T47D (cell line): ENCODE measurements around the gene RAPH1.
"Not testable (repeated sequence)": the region's sequence is repeated elsewhere in the genome, so short reads cannot be mapped to it uniquely, and the experiment has no call there.

Experiments used
- DNase-seq, 2 experiments: peaks; one replicate each; pipeline versions ENCODE4 v3.0.0 to v3.0.0-alpha.2; 2011 to 2012; ENCODE audit warnings: low read depth in 1 of 2, low spot score in 1 of 2
- JUND ChIP-seq: IDR thresholded peaks from 2 replicates; pipeline ENCODE4 v1.6.1; 2012; ENCODE audit warnings: low read depth
- in situ Hi-C: cut with HindIII; loops from 2 replicates; pipeline ENCODE4 v1.10.0; 2016; ENCODE audit warnings: low sequenced_read_pairs, low pct_unique_long_range_greater_than_20kb

RAPH1 gene

GRCh38 chr2:203431391-203432185 lies 103.5 kb downstream of the RAPH1 start:
- in situ Hi-C loops: no loop called here
- no peak for TF ChIP-seq JUND
- DNase-seq: no peak

- DNase-seq, in situ Hi-C loops: not testable (repeated sequence)
These were observed 105.5 kb downstream of the RAPH1 start for GRCh38 chr2:203429643-203430042.

GRCh38 chr2:203427061-203427460 lies 108.0 kb downstream of the RAPH1 start:
- no peak for DNase-seq
- in situ Hi-C loops: no loop called here
- no peak for TF ChIP-seq JUND

- in situ Hi-C loops: no loop called here
- no peak for DNase-seq
- no peak for TF ChIP-seq JUND
These were observed 116.8 kb downstream of the RAPH1 start for GRCh38 chr2:203418271-203418670.

- in situ Hi-C loops: no loop called here
These were observed 121.3 kb downstream of the RAPH1 start for GRCh38 chr2:203413796-203414195.

GRCh38 chr2:203412546-203413331 lies 122.4 kb downstream of the RAPH1 start:
- no peak for DNase-seq
- in situ Hi-C loops: no loop called here
- no peak for TF ChIP-seq JUND

More at GRCh38 chr2:203413796-203414195, 121.3 kb downstream of the RAPH1 start:
- TF ChIP-seq JUND: no peak
- DNase-seq: no peak

GRCh38 chr2:203407496-203407895 lies 127.6 kb downstream of the RAPH1 start:
- no peak for DNase-seq
- in situ Hi-C loops: no loop called here
- no peak for TF ChIP-seq JUND

GRCh38 chr2:203404996-203405395 lies 130.1 kb downstream of the RAPH1 start:
- in situ Hi-C loops: no loop called here
- TF ChIP-seq JUND: no peak
- DNase-seq: no peak

- no peak for DNase-seq
- no peak for TF ChIP-seq JUND
- in situ Hi-C loops: no loop called here
These were observed 134.1 kb downstream of the RAPH1 start for GRCh38 chr2:203400805-203401585.

- no peak for TF ChIP-seq JUND
- in situ Hi-C loops: no loop called here
- DNase-seq: no peak
These were observed 136.1 kb downstream of the RAPH1 start for GRCh38 chr2:203399031-203399430.

GRCh38 chr2:203396667-203397066 lies 138.4 kb downstream of the RAPH1 start:
- TF ChIP-seq JUND: no peak
- in situ Hi-C loops: no loop called here
- peak in 1 of 2 experiments; percentile 6 for DNase-seq

GRCh38 chr2:203395858-203396257 lies 139.2 kb downstream of the RAPH1 start:
- in situ Hi-C loops: no loop called here
- DNase-seq: no peak
- TF ChIP-seq JUND: no peak
